Measurements from ENCODE around the gene VEGFB. TPM values are rescaled to one million over a fixed set of nuclear protein-coding genes. Genes with fewer than 3 reads are reported as not detected.
A peak's percentile ranks its signal among the peaks of the same experiment; 100 is the strongest.

VEGFB gene, protein sequence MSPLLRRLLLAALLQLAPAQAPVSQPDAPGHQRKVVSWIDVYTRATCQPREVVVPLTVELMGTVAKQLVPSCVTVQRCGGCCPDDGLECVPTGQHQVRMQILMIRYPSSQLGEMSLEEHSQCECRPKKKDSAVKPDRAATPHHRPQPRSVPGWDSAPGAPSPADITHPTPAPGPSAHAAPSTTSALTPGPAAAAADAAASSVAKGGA
- total RNA-seq (16.0 TPM), polyA plus RNA-seq (70.2 TPM)
- long read RNA-seq, donor 1: 0 reads
- long read RNA-seq, donor 2: 0 reads
- long read RNA-seq, donor 3, transcript VEGFB-201 (7 exons, 1,380 nt): major isoform, 7 of 17 reads
- long read RNA-seq, donor 3, partial matches to known transcripts: 7 of 17 reads
- long read RNA-seq, donor 3, other reads (novel, unspliced or antisense): 0 of 17 reads
- long read RNA-seq, donor 4, transcript VEGFB-201 (7 exons, 1,380 nt): major isoform, 5 of 8 reads
- long read RNA-seq, donor 4, partial matches to known transcripts: 0 of 8 reads
- long read RNA-seq, donor 4, other reads (novel, unspliced or antisense): 0 of 8 reads
- long read RNA-seq, donor 5, transcript VEGFB-201 (7 exons, 1,380 nt): minor isoform, 7 of 19 reads
- long read RNA-seq, donor 5, transcript VEGFB-202 (7 exons, 979 nt): major isoform, 11 of 19 reads
- long read RNA-seq, donor 5, partial matches to known transcripts: 0 of 19 reads
- long read RNA-seq, donor 5, other reads (novel, unspliced or antisense): 0 of 19 reads
- long read RNA-seq, donor 6, transcript VEGFB-201 (7 exons, 1,380 nt): major isoform, 6 of 8 reads
- long read RNA-seq, donor 6, partial matches to known transcripts: 0 of 8 reads
- long read RNA-seq, donor 6, other reads (novel, unspliced or antisense): 0 of 8 reads
- long read RNA-seq, donor 7, transcript VEGFB-201 (7 exons, 1,380 nt): major isoform, 5 of 18 reads
- long read RNA-seq, donor 7, partial matches to known transcripts: 11 of 18 reads
- long read RNA-seq, donor 7, other reads (novel, unspliced or antisense): 0 of 18 reads
- long read RNA-seq, donor 8, transcript VEGFB-201 (7 exons, 1,380 nt): major isoform, 9 of 11 reads
- long read RNA-seq, donor 8, partial matches to known transcripts: 0 of 11 reads
- long read RNA-seq, donor 8, other reads (novel, unspliced or antisense): 0 of 11 reads
- long read RNA-seq, donor 9, partial matches to known transcripts: 0 of 8 reads
- long read RNA-seq, donor 9, other reads (novel, unspliced or antisense): 0 of 8 reads
- long read RNA-seq, donor 10, transcript VEGFB-201 (7 exons, 1,380 nt): minor isoform, 10 of 27 reads
- long read RNA-seq, donor 10, transcript VEGFB-202 (7 exons, 979 nt): major isoform, 12 of 27 reads
- long read RNA-seq, donor 10, partial matches to known transcripts: 5 of 27 reads
- long read RNA-seq, donor 10, other reads (novel, unspliced or antisense): 0 of 27 reads

DNA sequence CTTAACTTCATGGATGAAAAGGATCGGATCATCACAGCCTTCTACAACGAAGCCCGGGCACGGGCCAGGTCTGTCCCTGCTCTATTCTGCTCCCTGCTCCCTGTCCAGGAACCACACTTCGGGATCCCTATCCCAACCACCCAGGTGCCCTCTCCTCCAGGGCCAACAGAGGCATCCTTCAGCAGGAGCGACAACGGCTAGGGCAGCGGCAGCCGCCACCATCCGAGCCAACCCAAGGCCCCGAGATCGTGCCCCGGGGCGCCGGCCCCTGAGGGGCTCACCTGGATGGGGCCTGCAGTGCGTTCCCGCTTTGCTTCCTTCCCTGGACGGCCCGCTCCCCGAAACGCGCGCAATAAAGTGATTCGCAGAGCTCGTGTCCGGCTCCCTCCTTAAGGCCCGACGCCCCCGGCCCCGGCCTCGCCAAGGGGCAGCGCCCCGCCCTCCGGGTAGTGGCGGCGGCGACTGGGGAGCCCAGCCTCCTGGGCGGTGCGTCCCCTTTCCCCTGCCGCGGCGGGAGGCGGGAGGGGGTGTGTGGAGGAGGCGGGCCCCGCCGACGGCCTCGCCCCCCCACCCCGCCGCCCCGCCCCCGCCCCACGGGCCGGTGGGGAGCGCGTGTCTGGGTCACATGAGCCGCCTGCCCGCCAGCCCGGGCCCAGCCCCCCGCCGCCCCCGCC is at the start of gene VEGFB:
TSS of gene VEGFB (plus strand) at position 672 of the 674 bp plus-strand sequence. CDS start 250 bp downstream, outside the sequence.
- peaks cover 22 to 76% of the 10 kb centered on the region in 2 donors for H3K4me1 ChIP-seq (ENCODE audit: control insufficient read depth in 2 of 2, insufficient read depth in 2 of 2, low read length in 2 of 2)
- peak in 1 of 9 donors; percentile 62 for DNase-seq (ENCODE audit: low read depth in 6 of 9, low spot score in 9 of 9)
- peaks cover 0 to 6% of the 10 kb centered on the region in 2 donors for H3K9me3 ChIP-seq (ENCODE audit: control insufficient read depth in 2 of 2, insufficient read depth in 1 of 2, low read length in 1 of 2)
- H3K36me3 ChIP-seq (ENCODE audit: control insufficient read depth in 2 of 2, insufficient read depth in 2 of 2, low read length in 1 of 2): peaks cover 6 to 20% of the 10 kb centered on the region in 2 donors
- H3K27ac ChIP-seq (ENCODE audit: low read depth in 1 of 2, low read length in 1 of 2): peak within 1 kb of the TSS in 1 of 2 donors; percentile 54
- H3K4me3 ChIP-seq (ENCODE audit: low read length in 2 of 2): peak within 1 kb of the TSS; percentile 46 to 72
- peaks cover 0 to 16% of the 10 kb centered on the region in 2 donors for H3K27me3 ChIP-seq (ENCODE audit: control insufficient read depth in 2 of 2, insufficient read depth in 1 of 2, low read length in 1 of 2)
- 15% methylated on average over 52 of the region's 62 CpGs for WGBS

DNA sequence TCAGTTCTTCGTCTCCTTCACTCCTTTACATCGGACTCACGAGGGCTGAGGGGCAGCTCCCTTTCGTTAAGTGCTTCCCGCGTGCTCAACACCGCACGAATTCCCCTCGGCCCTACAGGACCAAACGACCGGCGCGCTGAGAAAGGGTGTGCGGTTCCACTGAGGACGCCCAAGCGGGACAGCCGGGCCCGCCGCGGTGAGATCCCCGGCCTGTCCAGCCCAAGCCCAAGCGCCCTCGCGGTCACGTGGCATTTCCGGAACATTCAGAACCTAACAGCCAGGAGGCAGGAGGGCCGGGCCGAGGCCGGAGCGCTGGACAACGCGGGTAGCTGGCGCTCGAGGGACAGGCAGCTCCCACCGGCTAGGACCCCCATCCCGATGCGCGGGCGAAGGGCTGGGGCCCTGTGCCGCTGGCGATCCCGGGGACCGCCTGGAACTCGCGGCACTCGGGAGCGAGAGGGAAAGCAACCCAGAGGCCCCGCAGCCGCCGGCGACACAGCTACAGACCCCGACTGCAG is 49.1 kb upstream of the VEGFB start:
- H3K4me1 ChIP-seq (ENCODE audit: control insufficient read depth in 2 of 2, insufficient read depth in 2 of 2, low read length in 2 of 2): peaks cover 14 to 42% of the 10 kb centered on the region in 2 donors
- H3K27me3 ChIP-seq (ENCODE audit: control insufficient read depth in 2 of 2, insufficient read depth in 1 of 2, low read length in 1 of 2): no peaks in the 10 kb centered on the region

DNA sequence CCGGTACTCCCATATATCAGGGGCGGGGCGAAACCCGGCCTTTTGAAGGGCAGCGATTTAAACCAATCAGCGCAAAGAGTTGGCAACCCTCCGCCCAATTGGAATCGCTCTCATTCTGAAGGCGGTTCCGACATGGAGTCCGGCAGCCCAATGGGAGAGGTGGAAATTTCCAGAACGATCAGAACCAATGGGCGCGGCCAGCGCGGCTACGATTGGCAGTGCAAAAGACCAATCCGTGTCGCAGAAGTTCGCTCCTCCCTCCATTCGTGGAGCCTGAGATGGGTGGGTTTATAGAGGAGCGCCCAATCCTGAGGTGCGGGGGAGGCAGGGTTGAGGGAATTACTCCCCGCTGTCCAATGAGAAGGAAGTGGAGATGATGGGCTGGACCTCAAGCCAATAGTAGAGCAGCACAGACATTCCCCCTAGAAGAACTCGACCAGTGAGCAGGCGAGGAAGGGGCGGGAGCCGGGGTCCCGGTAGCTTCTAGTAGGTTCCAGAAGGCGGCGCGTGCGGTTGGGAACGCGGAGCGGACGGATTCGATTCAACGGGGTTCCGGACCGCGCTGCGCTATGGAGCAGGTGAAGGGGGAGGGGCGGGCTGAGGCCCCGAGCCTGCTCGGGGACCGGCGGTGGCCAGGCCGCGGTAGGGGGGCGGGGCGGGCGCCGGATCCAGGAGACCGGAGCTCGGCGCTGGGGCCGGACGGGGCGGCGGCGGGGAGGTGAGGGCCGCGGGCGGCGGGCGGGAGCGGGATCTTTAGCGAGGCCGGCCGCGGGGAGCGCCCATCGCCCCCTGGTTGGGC is 48.5 kb upstream of the VEGFB start, which contains the start of gene STIP1:
TSS of gene STIP1 (plus strand) at position 479 of the 799 bp plus-strand sequence. CDS start at position 570, 91 bp downstream.
- under 1% methylated on average over 73 of the region's 74 CpGs for WGBS
- DNase-seq (ENCODE audit: low read depth in 6 of 9, low spot score in 9 of 9): peak; percentile 97 to 100 (median 99)
- Histone ChIP-seq H3K27ac (ENCODE audit: low read depth in 1 of 2, low read length in 1 of 2) (peak within 1 kb of the TSS; percentile 83 to 95), H3K27me3 (ENCODE audit: control insufficient read depth in 2 of 2, insufficient read depth in 1 of 2, low read length in 1 of 2) (no peaks in the 10 kb centered on the region), H3K4me3 (ENCODE audit: low read length in 2 of 2) (peak within 1 kb of the TSS; percentile 74 to 90), H3K4me1 (ENCODE audit: control insufficient read depth in 2 of 2, insufficient read depth in 2 of 2, low read length in 2 of 2) (peaks cover 14 to 40% of the 10 kb centered on the region in 2 donors), H3K36me3 (ENCODE audit: control insufficient read depth in 2 of 2, insufficient read depth in 2 of 2, low read length in 1 of 2) (peaks cover 0 to 2% of the 10 kb centered on the region in 2 donors), H3K9me3 (ENCODE audit: control insufficient read depth in 2 of 2, insufficient read depth in 1 of 2, low read length in 1 of 2) (no peaks in the 10 kb centered on the region)

More for the DNA sequence above, 49.1 kb upstream of the VEGFB start:
- H3K36me3 ChIP-seq (ENCODE audit: control insufficient read depth in 2 of 2, insufficient read depth in 2 of 2, low read length in 1 of 2): no peaks in the 10 kb centered on the region
- peak overlapping the region; percentile 83 to 95 for H3K27ac ChIP-seq (ENCODE audit: low read depth in 1 of 2, low read length in 1 of 2)
- H3K4me3 ChIP-seq (ENCODE audit: low read length in 2 of 2): peak overlapping the region; percentile 74 to 90
- peak in 1 of 9 donors; percentile 53 for DNase-seq (ENCODE audit: low read depth in 6 of 9, low spot score in 9 of 9)
- under 1% methylated on average over 52 of the region's 52 CpGs for WGBS
- H3K9me3 ChIP-seq (ENCODE audit: control insufficient read depth in 2 of 2, insufficient read depth in 1 of 2, low read length in 1 of 2): no peaks in the 10 kb centered on the region

DNA sequence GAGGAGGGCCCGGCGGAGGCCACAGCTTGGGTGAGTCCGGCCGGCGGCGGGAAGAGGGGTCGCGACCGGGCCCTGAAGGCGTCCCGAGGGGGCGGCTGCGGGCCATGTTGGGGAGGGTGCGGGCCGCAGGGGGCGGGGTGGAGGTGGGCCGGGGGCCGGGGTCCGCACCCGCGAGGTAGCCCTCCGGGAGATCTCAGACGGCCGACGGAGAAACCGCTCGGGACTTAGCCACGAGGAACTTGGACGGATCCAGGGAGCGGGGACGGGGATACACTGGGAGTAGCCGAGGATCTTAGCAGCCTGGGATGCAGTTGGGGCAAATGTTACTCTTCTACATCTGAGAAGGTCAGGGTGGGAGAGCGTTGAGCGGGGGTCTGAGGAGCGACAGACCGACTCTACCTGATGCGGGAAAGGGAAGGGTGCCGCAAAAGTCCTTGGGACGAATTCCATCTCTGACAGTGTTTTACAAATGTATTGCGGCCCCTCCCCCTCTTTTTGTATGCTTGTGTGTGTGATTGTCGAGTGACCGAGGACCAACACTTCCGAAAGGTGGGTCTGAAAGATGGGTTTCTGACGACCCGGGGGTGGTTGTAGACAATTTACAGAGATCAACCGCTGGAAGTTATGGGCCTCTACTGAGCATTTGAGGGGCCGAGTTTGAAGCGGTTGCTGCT is 47.8 kb upstream of the VEGFB start:
- Histone ChIP-seq H3K27ac (ENCODE audit: low read depth in 1 of 2, low read length in 1 of 2) (peak overlapping the region in 1 of 2 donors; percentile 46), H3K27me3 (ENCODE audit: control insufficient read depth in 2 of 2, insufficient read depth in 1 of 2, low read length in 1 of 2) (no peaks in the 10 kb centered on the region), H3K36me3 (ENCODE audit: control insufficient read depth in 2 of 2, insufficient read depth in 2 of 2, low read length in 1 of 2) (peaks cover under 1 to 4% of the 10 kb centered on the region in 2 donors), H3K4me3 (ENCODE audit: low read length in 2 of 2) (no peak overlapping the region), H3K9me3 (ENCODE audit: control insufficient read depth in 2 of 2, insufficient read depth in 1 of 2, low read length in 1 of 2) (no peaks in the 10 kb centered on the region), H3K4me1 (ENCODE audit: control insufficient read depth in 2 of 2, insufficient read depth in 2 of 2, low read length in 2 of 2) (peaks cover 11 to 33% of the 10 kb centered on the region in 2 donors)
- 2% methylated on average over 48 of the region's 48 CpGs for WGBS
- DNase-seq (ENCODE audit: low read depth in 6 of 9, low spot score in 9 of 9): peak in 3 of 9 donors; percentile 34 to 59 (median 38)

DNA sequence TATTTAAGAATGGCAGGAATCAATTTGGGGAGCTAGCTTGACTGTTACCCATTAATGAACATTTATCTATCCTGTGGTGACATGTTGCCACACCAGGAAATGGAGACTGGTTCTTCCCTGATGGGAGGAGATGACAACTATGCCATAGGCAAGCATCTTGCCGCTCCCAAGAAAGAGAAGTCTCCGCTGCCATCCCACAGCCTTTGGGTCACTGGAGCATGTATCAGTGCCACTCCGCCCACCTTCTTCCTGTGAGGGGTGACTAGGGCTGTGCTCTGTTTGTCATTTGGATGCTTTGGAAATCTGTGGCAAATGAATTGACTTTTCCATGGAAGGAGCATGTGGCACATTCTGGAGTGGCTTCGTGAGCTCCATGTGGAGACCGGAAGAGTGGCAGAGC is 42.0 kb upstream of the VEGFB start:
- Histone ChIP-seq H3K4me3 (ENCODE audit: low read length in 2 of 2) (no peak overlapping the region), H3K27me3 (ENCODE audit: control insufficient read depth in 2 of 2, insufficient read depth in 1 of 2, low read length in 1 of 2) (no peaks in the 10 kb centered on the region), H3K27ac (ENCODE audit: low read depth in 1 of 2, low read length in 1 of 2) (no peak overlapping the region), H3K4me1 (ENCODE audit: control insufficient read depth in 2 of 2, insufficient read depth in 2 of 2, low read length in 2 of 2) (peaks cover 5 to 16% of the 10 kb centered on the region in 2 donors), H3K9me3 (ENCODE audit: control insufficient read depth in 2 of 2, insufficient read depth in 1 of 2, low read length in 1 of 2) (no peaks in the 10 kb centered on the region), H3K36me3 (ENCODE audit: control insufficient read depth in 2 of 2, insufficient read depth in 2 of 2, low read length in 1 of 2) (peaks cover 54 to 59% of the 10 kb centered on the region in 2 donors)
- WGBS: 99% methylated on average over 5 of the region's 5 CpGs
- DNase-seq (ENCODE audit: low read depth in 6 of 9, low spot score in 9 of 9): no peak

DNA sequence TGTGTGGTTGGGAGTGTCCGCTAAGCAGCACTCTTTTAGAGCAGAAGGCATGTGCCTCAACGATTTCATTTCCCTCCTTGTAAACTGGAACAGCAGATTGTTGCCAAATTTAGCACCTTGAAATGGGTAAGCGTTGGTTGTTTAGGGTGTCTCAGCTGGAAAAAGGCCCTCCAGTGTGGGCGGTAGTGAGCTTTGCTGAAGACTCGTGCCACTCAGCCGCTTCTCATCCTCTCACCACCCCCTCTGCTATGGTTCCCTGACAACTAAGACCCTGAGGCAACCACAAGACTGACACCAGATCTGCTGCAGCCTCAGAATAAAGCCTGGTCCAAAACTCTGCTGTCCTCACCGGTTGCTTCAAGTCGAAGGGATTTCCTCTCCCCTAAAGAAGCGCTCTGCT is 37.8 kb upstream of the VEGFB start:
- no peak for DNase-seq (ENCODE audit: low read depth in 6 of 9, low spot score in 9 of 9)
- Histone ChIP-seq H3K27ac (ENCODE audit: low read depth in 1 of 2, low read length in 1 of 2) (no peak overlapping the region), H3K4me3 (ENCODE audit: low read length in 2 of 2) (no peak overlapping the region), H3K27me3 (ENCODE audit: control insufficient read depth in 2 of 2, insufficient read depth in 1 of 2, low read length in 1 of 2) (no peaks in the 10 kb centered on the region), H3K36me3 (ENCODE audit: control insufficient read depth in 2 of 2, insufficient read depth in 2 of 2, low read length in 1 of 2) (peaks cover 87 to 92% of the 10 kb centered on the region in 2 donors), H3K9me3 (ENCODE audit: control insufficient read depth in 2 of 2, insufficient read depth in 1 of 2, low read length in 1 of 2) (no peaks in the 10 kb centered on the region), H3K4me1 (ENCODE audit: control insufficient read depth in 2 of 2, insufficient read depth in 2 of 2, low read length in 2 of 2) (no peaks in the 10 kb centered on the region)
- WGBS: 93% methylated on average over 9 of the region's 9 CpGs

DNA sequence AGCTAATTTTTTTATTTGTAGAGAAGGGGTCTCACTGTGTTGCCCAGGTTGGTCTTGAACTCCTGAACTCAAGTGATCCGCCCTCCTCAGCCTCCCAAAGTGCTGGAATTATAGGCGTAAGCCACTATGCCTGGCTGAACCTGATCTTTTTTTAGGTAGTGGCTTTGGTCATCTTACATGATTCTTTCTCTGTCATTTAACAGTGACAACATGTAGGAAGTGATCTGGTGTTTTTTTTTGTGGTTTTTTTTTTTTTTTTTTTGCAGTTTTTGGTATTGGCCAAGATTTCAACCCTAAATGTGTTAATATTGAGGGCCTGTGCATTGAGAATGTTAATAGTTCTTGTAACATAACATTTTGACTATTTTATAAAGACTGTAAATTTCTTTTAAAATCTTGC is 35.9 kb upstream of the VEGFB start:
- peaks cover 88 to 94% of the 10 kb centered on the region in 2 donors for H3K36me3 ChIP-seq (ENCODE audit: control insufficient read depth in 2 of 2, insufficient read depth in 2 of 2, low read length in 1 of 2)
- no peaks in the 10 kb centered on the region for H3K9me3 ChIP-seq (ENCODE audit: control insufficient read depth in 2 of 2, insufficient read depth in 1 of 2, low read length in 1 of 2)
- peaks cover 0 to 1% of the 10 kb centered on the region in 2 donors for H3K4me1 ChIP-seq (ENCODE audit: control insufficient read depth in 2 of 2, insufficient read depth in 2 of 2, low read length in 2 of 2)
- no peaks in the 10 kb centered on the region for H3K27me3 ChIP-seq (ENCODE audit: control insufficient read depth in 2 of 2, insufficient read depth in 1 of 2, low read length in 1 of 2)
- WGBS: 100% methylated on average over 2 of the region's 2 CpGs
- no peak overlapping the region for H3K4me3 ChIP-seq (ENCODE audit: low read length in 2 of 2)
- no peak for DNase-seq (ENCODE audit: low read depth in 6 of 9, low spot score in 9 of 9)
- H3K27ac ChIP-seq (ENCODE audit: low read depth in 1 of 2, low read length in 1 of 2): no peak overlapping the region
